ENCODE data around the gene HSDL2. TPM values are rescaled to one million over a fixed set of nuclear protein-coding genes. Genes with fewer than 3 reads are reported as not detected.

Gene HSDL2
- total RNA-seq, 1 donor from 2014 or later, result 55.3 TPM

- no peak for DNase-seq
- Histone ChIP-seq H3K27ac (no peak overlapping the region), H3K9me3 (no peaks in the 10 kb centered on the region), H3K4me3 (no peak overlapping the region), H3K27me3 (ENCODE audit: low read depth) (no peaks in the 10 kb centered on the region), H3K36me3 (no peaks in the 10 kb centered on the region), H3K4me1 (peaks cover 34% of the 10 kb centered on the region)
- ATAC-seq, result no peak
- intact Hi-C loops (cut with DNase I), result no loop called here
- TF ChIP-seq CTCF (IDR thresholded peaks at IDR 0.05), result no peak
Observed at GRCh38 chr9:112377087-112377486, 2.8 kb upstream of the HSDL2 start.

- no peak for DNase-seq
- no peak for TF ChIP-seq CTCF (IDR thresholded peaks at IDR 0.05)
- ATAC-seq, result no peak
- H3K9me3 ChIP-seq, result no peaks in the 10 kb centered on the region
- peak overlapping the region; percentile 99 for H3K27ac ChIP-seq
- H3K4me1 ChIP-seq, result peaks cover 35% of the 10 kb centered on the region
- no peaks in the 10 kb centered on the region for H3K27me3 ChIP-seq (ENCODE audit: low read depth)
- intact Hi-C loops (cut with DNase I), result no loop called here
- H3K36me3 ChIP-seq, result no peaks in the 10 kb centered on the region
- H3K4me3 ChIP-seq, result peak overlapping the region; percentile 82
Observed at GRCh38 chr9:112377684-112378327, 2.1 kb upstream of the HSDL2 start.

DNA sequence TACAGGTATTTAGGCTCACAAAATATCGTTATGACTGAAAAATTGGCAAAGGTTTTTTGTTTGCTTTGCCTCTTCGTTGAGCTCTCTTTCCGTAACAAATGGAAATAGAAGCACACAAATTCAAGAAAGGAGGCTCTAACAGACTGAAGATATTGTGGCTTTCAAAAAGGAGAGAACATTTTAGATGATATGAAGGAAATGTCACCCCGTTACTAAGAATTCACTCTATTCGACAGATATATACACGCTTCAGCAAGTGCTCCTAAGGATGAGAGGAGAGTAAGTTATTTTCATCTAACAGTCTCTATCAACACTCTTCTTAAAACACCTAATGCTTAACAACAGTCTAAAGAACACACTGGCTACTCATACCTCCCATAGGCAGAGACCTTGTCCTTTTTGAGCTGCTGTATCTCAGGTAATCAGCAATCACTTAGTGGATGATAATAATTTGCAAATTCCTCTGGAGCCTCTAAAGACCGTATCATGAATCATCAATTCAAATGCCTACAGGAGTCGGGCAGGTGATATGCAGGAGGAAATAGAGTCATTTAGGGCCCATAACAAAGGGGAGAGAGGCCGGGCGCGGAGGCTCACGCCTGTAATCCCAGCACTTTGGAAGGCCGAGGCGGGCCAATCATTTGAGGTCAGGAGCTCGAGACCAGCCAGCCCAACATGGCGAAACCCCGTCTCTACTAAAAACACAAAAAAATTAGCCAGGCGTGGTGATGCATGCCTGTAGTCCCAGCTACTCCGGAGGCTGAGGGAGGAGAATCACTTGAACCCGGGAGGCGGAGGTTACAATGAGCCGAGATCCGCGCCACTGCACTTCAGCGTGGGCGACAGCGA lies 1.4 kb upstream of the HSDL2 start:
- H3K9me3 ChIP-seq, result no peaks in the 10 kb centered on the region
- peak overlapping the region; percentile 99 for H3K27ac ChIP-seq
- intact Hi-C loops (cut with DNase I), result no loop called here
- TF ChIP-seq CTCF (IDR thresholded peaks at IDR 0.05), result no peak
- H3K36me3 ChIP-seq, result no peaks in the 10 kb centered on the region
- DNase-seq (peak; percentile 51), ATAC-seq (peak in 1 of 2 donors; percentile 9)
- peaks cover 39% of the 10 kb centered on the region for H3K4me1 ChIP-seq
- H3K4me3 ChIP-seq, result peak overlapping the region; percentile 82
- H3K27me3 ChIP-seq (ENCODE audit: low read depth), result no peaks in the 10 kb centered on the region

GRCh38 chr9:112379177-112380101 lies 469 bp upstream of the HSDL2 start:
- Histone ChIP-seq H3K9me3 (no peaks in the 10 kb centered on the region), H3K27me3 (ENCODE audit: low read depth) (no peaks in the 10 kb centered on the region), H3K36me3 (no peaks in the 10 kb centered on the region), H3K4me1 (peaks cover 48% of the 10 kb centered on the region), H3K27ac (peak overlapping the region; percentile 99), H3K4me3 (peak overlapping the region; percentile 82)
- DNase-seq, result peak; percentile 100
- intact Hi-C loops (cut with DNase I), result no loop called here
- no peak for TF ChIP-seq CTCF (IDR thresholded peaks at IDR 0.05)
- peak; percentile 97 to 99 for ATAC-seq

- ATAC-seq, result peak in 1 of 2 donors; percentile 38
- Histone ChIP-seq H3K27ac (peak overlapping the region; percentile 99), H3K4me3 (peak overlapping the region; percentile 82), H3K36me3 (no peaks in the 10 kb centered on the region), H3K9me3 (no peaks in the 10 kb centered on the region), H3K4me1 (peaks cover 57% of the 10 kb centered on the region), H3K27me3 (ENCODE audit: low read depth) (no peaks in the 10 kb centered on the region)
- intact Hi-C loops (cut with DNase I), result no loop called here
- TF ChIP-seq CTCF (IDR thresholded peaks at IDR 0.05), result no peak
- no peak for DNase-seq
Observed at GRCh38 chr9:112380825-112381221, 915 bp downstream of the HSDL2 start.
